Measurements from ENCODE around the gene KPNA2. TPM values are rescaled to one million over a fixed set of nuclear protein-coding genes. Genes with fewer than 3 reads are reported as not detected.
A peak's percentile ranks its signal among the peaks of the same experiment; 100 is the strongest.
"Not testable (repeated sequence)": the region's sequence is repeated elsewhere in the genome, so short reads cannot be mapped to it uniquely, and the experiment has no call there.

Gene KPNA2
- polyA plus RNA-seq, 1 donor from 2014 or later, result 81.2 TPM

DNA sequence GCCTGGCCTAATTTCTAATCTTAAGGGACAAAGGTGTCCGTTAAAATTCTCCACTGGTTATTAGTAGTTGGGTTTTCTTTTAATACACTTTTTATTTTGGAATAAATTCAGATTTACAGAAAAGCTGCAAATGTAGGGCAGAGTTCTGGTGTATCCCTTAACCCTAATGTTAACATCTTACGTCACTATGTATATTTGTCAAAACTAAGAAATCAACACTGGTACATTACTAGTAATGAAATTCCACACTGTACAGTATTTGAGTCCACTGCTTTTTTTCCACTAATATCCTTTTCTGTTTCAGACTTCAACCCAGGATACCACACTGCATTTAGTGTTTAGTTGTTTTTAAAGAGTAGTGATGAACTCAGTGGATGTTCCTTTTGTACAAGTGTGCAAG, 18.7 kb upstream of the KPNA2 start:
- TF ChIP-seq MXI1 (conservative IDR thresholded peaks at IDR 0.05; ENCODE audit: poor library complexity, severe bottlenecking) (no peak), RAD21 (conservative IDR thresholded peaks at IDR 0.05) (no peak), EP300 (conservative IDR thresholded peaks at IDR 0.05; ENCODE audit: poor library complexity, severe bottlenecking) (no peak), POLR2AphosphoS5 (IDR thresholded peaks at IDR 0.05) (no peak), TAF1 (IDR thresholded peaks at IDR 0.05; ENCODE audit: low read depth) (no peak), SMC3 (conservative IDR thresholded peaks at IDR 0.05; ENCODE audit: poor library complexity) (no peak), REST (IDR thresholded peaks at IDR 0.05; ENCODE audit: borderline replicate concordance) (no peak), EZH2 (IDR thresholded peaks at IDR 0.05; ENCODE audit: borderline replicate concordance, insufficient read depth, low read length, poor library complexity, severe bottlenecking) (no peak)
- TF ChIP-seq, protein P1, sequence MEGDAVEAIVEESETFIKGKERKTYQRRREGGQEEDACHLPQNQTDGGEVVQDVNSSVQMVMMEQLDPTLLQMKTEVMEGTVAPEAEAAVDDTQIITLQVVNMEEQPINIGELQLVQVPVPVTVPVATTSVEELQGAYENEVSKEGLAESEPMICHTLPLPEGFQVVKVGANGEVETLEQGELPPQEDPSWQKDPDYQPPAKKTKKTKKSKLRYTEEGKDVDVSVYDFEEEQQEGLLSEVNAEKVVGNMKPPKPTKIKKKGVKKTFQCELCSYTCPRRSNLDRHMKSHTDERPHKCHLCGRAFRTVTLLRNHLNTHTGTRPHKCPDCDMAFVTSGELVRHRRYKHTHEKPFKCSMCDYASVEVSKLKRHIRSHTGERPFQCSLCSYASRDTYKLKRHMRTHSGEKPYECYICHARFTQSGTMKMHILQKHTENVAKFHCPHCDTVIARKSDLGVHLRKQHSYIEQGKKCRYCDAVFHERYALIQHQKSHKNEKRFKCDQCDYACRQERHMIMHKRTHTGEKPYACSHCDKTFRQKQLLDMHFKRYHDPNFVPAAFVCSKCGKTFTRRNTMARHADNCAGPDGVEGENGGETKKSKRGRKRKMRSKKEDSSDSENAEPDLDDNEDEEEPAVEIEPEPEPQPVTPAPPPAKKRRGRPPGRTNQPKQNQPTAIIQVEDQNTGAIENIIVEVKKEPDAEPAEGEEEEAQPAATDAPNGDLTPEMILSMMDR (IDR thresholded peaks at IDR 0.05; ENCODE audit: poor library complexity, severe bottlenecking), result no peak
- no peaks in the 10 kb centered on the region for H3F3A ChIP-seq (ENCODE audit: insufficient read depth, low read length, poor library complexity, severe bottlenecking)
- H3K9me3 ChIP-seq (ENCODE audit: low read length), result no peaks in the 10 kb centered on the region
- no peaks in the 10 kb centered on the region for H3K36me3 ChIP-seq (ENCODE audit: insufficient read depth, low read length)
- H3K9ac ChIP-seq (ENCODE audit: low read length), result no peak overlapping the region
- H3K4me2 ChIP-seq (ENCODE audit: low read length), result no peak overlapping the region
- H3K27ac ChIP-seq (ENCODE audit: low read length), result no peak overlapping the region
- H4K20me1 ChIP-seq (ENCODE audit: insufficient read depth), result no peaks in the 10 kb centered on the region
- no peak overlapping the region for H3K4me3 ChIP-seq (ENCODE audit: low read length)
- no peaks in the 10 kb centered on the region for H3K9me2 ChIP-seq (ENCODE audit: insufficient read depth, low read length)
- H2AFZ ChIP-seq (ENCODE audit: low read depth, low read length), result no peak overlapping the region
- no peaks in the 10 kb centered on the region for H3K27me3 ChIP-seq (ENCODE audit: insufficient read depth, low read depth, low read length)
- no peaks in the 10 kb centered on the region for H3K79me2 ChIP-seq (replicated peaks; ENCODE audit: insufficient read depth, low read length)

GRCh38 chr17:68018493-68018892, 17.0 kb upstream of the KPNA2 start:
- not testable (repeated sequence) for H3K36me3 ChIP-seq (ENCODE audit: insufficient read depth, low read length); H3K9ac ChIP-seq (ENCODE audit: low read length); H3K79me2 ChIP-seq (replicated peaks; ENCODE audit: insufficient read depth, low read length); H3F3A ChIP-seq (ENCODE audit: insufficient read depth, low read length, poor library complexity, severe bottlenecking); H3K9me3 ChIP-seq (ENCODE audit: low read length); H3K9me2 ChIP-seq (ENCODE audit: insufficient read depth, low read length); H3K27me3 ChIP-seq (ENCODE audit: insufficient read depth, low read depth, low read length); H2AFZ ChIP-seq (ENCODE audit: low read depth, low read length); H4K20me1 ChIP-seq (ENCODE audit: insufficient read depth); H3K27ac ChIP-seq (ENCODE audit: low read length); H3K4me3 ChIP-seq (ENCODE audit: low read length); H3K4me2 ChIP-seq (ENCODE audit: low read length)

DNA sequence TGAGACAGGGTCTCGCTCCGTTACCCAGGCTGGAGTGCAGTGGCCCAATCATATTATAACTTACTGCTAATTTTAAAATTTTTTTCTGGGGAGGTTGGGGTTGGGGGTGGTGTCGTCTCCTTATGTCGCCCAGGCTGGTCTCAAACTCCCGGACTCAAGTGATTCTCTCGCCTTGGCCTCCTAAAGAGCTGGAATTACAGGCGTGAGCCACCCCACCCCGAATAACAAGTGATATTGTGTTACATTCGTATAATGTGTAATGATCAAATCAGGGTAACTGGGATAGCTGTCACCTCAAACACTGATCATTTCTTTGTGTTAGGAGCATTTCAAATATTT, 16.2 kb upstream of the KPNA2 start:
- no peaks in the 10 kb centered on the region for H3F3A ChIP-seq (ENCODE audit: insufficient read depth, low read length, poor library complexity, severe bottlenecking)
- TF ChIP-seq, protein P1 (IDR thresholded peaks at IDR 0.05; ENCODE audit: poor library complexity, severe bottlenecking), result no peak
- TF ChIP-seq EP300 (conservative IDR thresholded peaks at IDR 0.05; ENCODE audit: poor library complexity, severe bottlenecking) (no peak), TAF1 (IDR thresholded peaks at IDR 0.05; ENCODE audit: low read depth) (no peak), EZH2 (IDR thresholded peaks at IDR 0.05; ENCODE audit: borderline replicate concordance, insufficient read depth, low read length, poor library complexity, severe bottlenecking) (no peak), SMC3 (conservative IDR thresholded peaks at IDR 0.05; ENCODE audit: poor library complexity) (no peak), MXI1 (conservative IDR thresholded peaks at IDR 0.05; ENCODE audit: poor library complexity, severe bottlenecking) (no peak), RAD21 (conservative IDR thresholded peaks at IDR 0.05) (no peak), POLR2AphosphoS5 (IDR thresholded peaks at IDR 0.05) (no peak), REST (IDR thresholded peaks at IDR 0.05; ENCODE audit: borderline replicate concordance) (no peak)
- H3K9ac ChIP-seq (ENCODE audit: low read length), result no peak overlapping the region
- no peak overlapping the region for H3K4me2 ChIP-seq (ENCODE audit: low read length)
- H3K36me3 ChIP-seq (ENCODE audit: insufficient read depth, low read length), result no peaks in the 10 kb centered on the region
- no peak overlapping the region for H3K27ac ChIP-seq (ENCODE audit: low read length)
- no peak overlapping the region for H2AFZ ChIP-seq (ENCODE audit: low read depth, low read length)
- no peaks in the 10 kb centered on the region for H3K9me3 ChIP-seq (ENCODE audit: low read length)
- H3K27me3 ChIP-seq (ENCODE audit: insufficient read depth, low read depth, low read length), result no peaks in the 10 kb centered on the region
- H4K20me1 ChIP-seq (ENCODE audit: insufficient read depth), result no peaks in the 10 kb centered on the region
- peak overlapping the region; percentile 83 for H3K4me3 ChIP-seq (ENCODE audit: low read length)
- no peaks in the 10 kb centered on the region for H3K79me2 ChIP-seq (replicated peaks; ENCODE audit: insufficient read depth, low read length)
- H3K9me2 ChIP-seq (ENCODE audit: insufficient read depth, low read length), result no peaks in the 10 kb centered on the region
